Esophagus muscularis mucosa (tissue), 3 donors: ENCODE results near the gene VASH2.

Experiments used
- CTCF ChIP-seq, 3 experiments: fragments of 200-600 bp in 2 of 3; fragments of 450-650 bp in 1 of 3; sonication (generic) in 2 of 3; IDR thresholded peaks; one replicate each; pipeline ENCODE4 v1.5.1; 2017 to 2019; ENCODE audit warnings: antibody characterized with exemption in 3 of 3, mild to moderate bottlenecking in 2 of 3, moderate library complexity in 1 of 3
- POLR2A ChIP-seq: fragments of 450-650 bp; IDR thresholded peaks from one replicate; pipeline ENCODE4 v1.6.1; 2017; ENCODE audit warnings: antibody characterized with exemption, moderate library complexity, mild to moderate bottlenecking, low read depth

- TF ChIP-seq POLR2A (no peak), CTCF (IDR thresholded peaks at IDR 0.05) (no peak)
Measured at GRCh38 chr1:212942679-212943392, 7.5 kb upstream of the VASH2 start.
